ENCODE data around the gene GNLY.
"Not testable (repeated sequence)": the region's sequence is repeated elsewhere in the genome, so short reads cannot be mapped to it uniquely, and the experiment has no call there.

Gene GNLY

DNA sequence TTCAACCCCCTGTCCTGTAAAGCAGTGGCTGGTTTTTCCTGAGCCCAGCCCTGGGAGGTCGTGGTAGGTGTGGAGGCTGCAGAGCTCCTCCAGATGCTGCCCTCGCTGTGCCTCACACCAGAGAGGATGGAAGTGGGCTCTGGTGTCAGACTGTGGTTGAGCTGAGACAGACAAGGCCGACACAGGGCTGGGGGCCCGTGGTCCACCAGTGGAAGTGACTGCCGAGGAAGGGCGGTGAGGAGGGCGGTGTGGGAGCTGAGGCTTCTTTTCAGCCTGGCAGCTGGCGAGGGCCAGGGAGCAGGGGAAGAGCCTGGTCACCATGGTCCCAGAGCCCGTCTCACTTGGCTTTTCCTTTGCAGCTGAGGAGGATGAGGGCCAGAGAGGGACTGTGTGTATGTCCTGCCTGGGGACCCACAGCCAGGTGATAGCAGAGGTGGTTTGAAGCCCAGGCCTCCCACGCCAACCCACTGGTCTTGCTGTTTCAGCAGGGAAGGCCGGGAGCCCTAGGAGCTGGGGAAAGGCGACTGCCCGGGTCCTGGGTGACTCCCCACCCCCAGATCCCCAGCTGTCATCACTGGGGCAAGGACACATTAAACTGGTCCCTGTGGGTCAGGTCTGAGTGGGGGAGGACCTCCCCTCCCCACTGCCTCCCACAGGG, 34.7 kb upstream of the GNLY start:
- no peak for TF ChIP-seq ZNF274 (IDR thresholded peaks at IDR 0.05; ENCODE audit: low read depth, low read length)
- H3K4me3 ChIP-seq (ENCODE audit: low read length), result no peak overlapping the region

DNA sequence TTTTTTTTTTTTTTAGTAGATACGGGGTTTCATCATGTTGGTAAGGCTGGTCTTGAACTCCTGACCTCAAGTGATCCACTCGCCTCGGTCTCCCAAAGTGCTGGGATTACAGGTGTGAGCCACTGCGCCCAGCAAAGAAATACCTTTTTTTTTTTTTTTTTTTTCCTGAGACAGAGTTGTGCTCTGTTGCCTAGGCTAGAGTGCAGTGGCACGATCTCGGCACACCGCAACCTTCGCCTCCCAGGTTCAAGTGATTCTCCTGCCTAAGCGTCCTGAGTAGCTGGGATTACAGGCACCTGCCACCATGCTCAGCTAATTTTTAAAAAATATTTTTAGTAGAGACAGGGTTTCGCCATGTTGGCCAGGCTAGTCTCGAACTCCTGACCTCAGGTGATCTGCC, 33.9 kb upstream of the GNLY start:
- H3K4me3 ChIP-seq (ENCODE audit: low read length), result not testable (repeated sequence)

DNA sequence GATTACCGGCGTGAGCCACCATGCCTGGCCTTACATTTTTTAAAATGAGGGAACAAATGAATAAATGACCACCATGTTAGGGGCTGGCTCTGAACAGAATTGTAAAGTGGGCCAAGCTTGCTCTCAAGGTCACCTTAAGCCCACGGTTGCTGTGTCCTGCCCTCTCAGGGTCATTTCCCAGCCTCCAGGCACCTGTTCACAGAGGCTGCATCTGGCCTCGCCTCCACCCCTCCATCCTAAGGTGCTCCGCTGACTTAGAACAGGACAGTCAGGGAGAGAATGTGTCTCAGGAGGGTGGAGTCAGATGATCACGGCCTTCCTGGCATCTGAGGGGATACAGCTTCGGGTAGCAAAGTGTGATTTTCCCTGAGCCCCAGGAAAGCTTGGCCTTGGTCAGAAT, 33.4 kb upstream of the GNLY start:
- no peak overlapping the region for H3K4me3 ChIP-seq (ENCODE audit: low read length)
- no peak for TF ChIP-seq ZNF274 (IDR thresholded peaks at IDR 0.05; ENCODE audit: low read depth, low read length)

DNA sequence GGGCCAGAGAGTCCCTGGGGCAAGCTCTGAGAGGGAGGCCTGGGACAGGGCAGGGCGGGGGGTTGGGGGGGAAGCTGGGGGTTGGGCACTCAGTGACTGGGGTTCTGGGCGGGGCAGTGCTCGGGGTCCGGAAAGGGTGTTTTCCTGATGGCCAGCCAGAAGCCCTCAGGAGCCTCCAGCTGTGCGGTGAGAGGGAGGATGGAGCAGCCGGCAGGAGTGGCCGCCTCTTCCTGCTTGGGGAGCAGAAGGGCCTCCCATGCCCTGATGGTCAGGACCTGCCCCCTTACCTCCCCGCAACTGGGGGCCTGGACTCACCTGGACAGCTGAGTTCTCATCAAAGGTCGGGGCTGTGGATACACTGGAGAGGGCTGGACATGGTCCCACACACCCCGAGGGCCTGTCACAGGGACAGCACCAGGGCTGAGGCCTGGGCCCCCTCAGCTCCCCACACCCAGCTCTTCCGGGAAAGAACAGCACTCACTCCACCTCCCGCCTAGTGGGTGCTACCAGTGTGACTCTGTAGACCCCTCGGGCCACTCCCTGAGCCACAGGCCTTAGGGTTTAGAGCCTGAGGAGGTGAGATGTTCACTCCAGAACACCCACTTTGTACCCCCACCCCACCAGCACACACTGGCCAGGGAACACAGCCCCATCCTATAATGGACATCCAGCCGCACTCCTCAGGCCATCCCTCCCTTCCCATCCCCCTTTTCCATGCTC, 32.9 kb upstream of the GNLY start:
- H3K4me3 ChIP-seq (ENCODE audit: low read length), result no peak overlapping the region
- no peak for TF ChIP-seq ZNF274 (IDR thresholded peaks at IDR 0.05; ENCODE audit: low read depth, low read length)

GRCh38 chr2:85662899-85663593, 31.1 kb upstream of the GNLY start:
- no peak overlapping the region for H3K4me3 ChIP-seq (ENCODE audit: low read length)
- no peak for TF ChIP-seq ZNF274 (IDR thresholded peaks at IDR 0.05; ENCODE audit: low read depth, low read length)

GRCh38 chr2:85663594-85664565, 30.3 kb upstream of the GNLY start:
- no peak overlapping the region for H3K4me3 ChIP-seq (ENCODE audit: low read length)

DNA sequence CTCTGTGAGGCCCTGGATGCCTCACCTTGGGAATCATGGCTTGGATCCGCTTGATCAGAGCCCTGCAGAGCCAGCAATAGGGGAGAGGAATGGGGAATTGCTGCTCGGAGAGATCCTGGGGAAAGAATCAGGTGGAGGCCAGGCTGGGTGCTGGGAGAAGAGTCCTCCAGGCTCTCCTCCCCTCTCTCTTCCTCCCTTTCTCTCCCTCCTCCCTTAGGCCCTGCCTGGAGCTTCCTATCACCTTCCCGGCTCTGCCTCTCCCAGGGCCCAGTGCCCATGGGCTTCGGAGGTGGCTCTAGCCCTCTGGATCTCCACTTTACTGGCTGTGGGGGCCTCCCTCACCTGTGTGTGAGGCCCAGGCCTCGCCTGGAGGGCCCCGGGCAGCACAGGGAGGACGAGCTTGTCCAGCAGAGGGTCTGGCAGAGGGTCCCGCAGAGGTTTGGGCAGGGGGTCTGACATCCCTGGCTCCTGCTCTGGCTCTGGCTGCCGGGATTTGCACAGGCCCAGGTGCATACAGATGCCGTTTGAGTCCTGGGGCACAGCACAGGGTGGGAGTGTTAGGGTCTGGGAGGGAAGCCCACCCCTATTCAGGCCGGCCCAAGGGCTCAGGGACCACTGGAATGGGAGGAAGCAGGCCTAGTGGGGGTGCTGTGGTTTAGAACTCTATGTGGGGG, 28.8 kb upstream of the GNLY start:
- no peak overlapping the region for H3K4me3 ChIP-seq (ENCODE audit: low read length)
- TF ChIP-seq ZNF274 (IDR thresholded peaks at IDR 0.05; ENCODE audit: low read depth, low read length), result no peak

More at GRCh38 chr2:85663594-85664565, 30.3 kb upstream of the GNLY start:
- TF ChIP-seq ZNF274 (IDR thresholded peaks at IDR 0.05; ENCODE audit: low read depth, low read length), result no peak

DNA sequence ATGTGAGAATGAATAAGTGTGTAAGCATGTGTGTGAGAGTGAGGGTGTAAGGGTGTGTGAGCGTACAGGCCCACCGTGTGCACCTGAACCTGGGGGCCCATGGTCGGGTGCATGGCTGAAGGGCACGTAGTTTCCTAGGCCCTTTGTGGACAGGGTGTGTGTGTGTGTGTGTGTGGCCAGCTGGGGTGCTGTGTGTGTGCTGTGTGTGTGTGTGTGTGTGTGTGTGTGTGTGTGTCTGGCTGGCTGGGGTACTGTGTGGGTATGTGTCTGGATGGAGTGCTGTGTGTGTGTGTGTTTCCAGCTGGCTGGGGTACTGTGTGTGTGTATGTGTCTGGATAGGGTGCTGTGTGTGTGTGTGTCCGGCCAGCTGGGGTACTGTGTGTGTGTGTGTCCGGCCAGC, 28.1 kb upstream of the GNLY start:
- no peak for TF ChIP-seq ZNF274 (IDR thresholded peaks at IDR 0.05; ENCODE audit: low read depth, low read length)
- no peak overlapping the region for H3K4me3 ChIP-seq (ENCODE audit: low read length)

- no peak for TF ChIP-seq ZNF274 (IDR thresholded peaks at IDR 0.05; ENCODE audit: low read depth, low read length)
- no peak overlapping the region for H3K4me3 ChIP-seq (ENCODE audit: low read length)
Measured at GRCh38 chr2:85666435-85667316, 27.5 kb upstream of the GNLY start.

GRCh38 chr2:85667561-85668008, 26.6 kb upstream of the GNLY start:
- no peak for TF ChIP-seq ZNF274 (IDR thresholded peaks at IDR 0.05; ENCODE audit: low read depth, low read length)
- no peak overlapping the region for H3K4me3 ChIP-seq (ENCODE audit: low read length)

DNA sequence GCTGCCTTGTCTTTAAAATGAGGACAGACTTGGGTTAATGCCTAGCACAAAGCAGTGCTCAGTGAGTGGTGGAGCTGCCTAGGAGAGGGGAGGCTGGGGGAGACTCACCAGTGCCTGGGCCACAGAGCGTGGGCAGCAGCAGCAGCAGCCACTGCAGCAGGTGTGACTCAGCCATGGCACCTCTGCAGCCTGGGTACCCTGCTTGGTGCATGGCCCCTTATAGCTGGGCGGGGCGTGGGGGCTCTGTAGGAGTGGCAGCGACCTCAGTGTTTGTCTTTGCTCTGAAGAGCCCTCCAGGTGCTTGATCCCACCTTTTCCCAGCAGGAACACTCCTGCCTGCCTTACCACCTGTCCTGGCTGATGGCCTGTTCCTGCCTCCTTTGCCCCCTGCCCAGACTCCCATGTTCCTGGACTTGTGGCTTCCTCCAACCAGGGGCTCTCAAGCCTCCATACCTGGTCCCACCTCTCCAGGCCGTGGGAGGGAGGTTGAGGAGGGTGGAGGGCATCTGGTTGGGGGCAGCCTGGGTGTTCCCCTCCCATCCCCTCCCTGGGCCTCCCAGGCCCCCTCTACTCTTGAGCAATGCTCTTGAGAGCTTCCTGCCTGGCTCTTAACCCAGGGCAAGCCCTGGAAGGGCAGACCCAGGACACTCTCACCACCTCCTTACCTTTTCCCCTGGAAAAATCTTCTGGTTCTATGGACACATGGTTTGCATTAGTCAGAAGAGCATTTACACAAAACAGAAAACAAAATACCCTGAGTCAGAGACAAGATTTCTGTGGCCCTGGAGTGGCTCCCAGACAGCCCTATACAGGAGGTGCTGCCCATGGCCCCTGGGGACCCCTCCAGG, 25.9 kb upstream of the GNLY start, which contains the start of gene SFTPB:
SFTPB (minus strand) TSS at position 191 of the 848 bp plus-strand sequence; CDS start at position 175, 16 bp downstream.
- TF ChIP-seq ZNF274 (IDR thresholded peaks at IDR 0.05; ENCODE audit: low read depth, low read length), result no peak
- H3K4me3 ChIP-seq (ENCODE audit: low read length), result no peak within 1 kb of the TSS

- TF ChIP-seq ZNF274 (IDR thresholded peaks at IDR 0.05; ENCODE audit: low read depth, low read length), result no peak
- no peak overlapping the region for H3K4me3 ChIP-seq (ENCODE audit: low read length)
Measured at GRCh38 chr2:85668857-85669142, 25.4 kb upstream of the GNLY start.

All from GM08714 (cell line).